ENCODE measurements around the gene SCGB1D1.

SCGB1D1 gene, protein sequence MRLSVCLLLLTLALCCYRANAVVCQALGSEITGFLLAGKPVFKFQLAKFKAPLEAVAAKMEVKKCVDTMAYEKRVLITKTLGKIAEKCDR

DNA sequence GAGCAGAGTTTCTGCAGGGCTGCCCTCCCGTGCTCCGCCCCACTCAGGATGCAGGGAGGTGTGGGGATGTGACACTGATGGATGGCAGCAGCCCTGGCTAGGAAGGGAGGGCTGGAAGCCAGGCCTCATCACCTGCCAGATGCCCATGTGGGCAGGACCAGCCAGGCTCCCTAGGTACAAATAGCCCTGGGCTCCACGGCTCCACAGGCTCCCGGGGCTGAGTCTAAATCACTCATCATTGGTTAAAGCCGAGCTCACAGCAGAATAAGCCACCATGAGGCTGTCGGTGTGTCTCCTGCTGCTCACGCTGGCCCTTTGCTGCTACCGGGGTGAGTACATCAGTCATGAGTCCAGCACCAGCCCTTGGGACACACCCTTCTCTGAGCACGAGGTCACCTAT, at the start of gene SCGB1D1:
Gene SCGB1D1 (plus strand): TSS at position 206 of the 400 bp plus-strand sequence. CDS start 69 bp downstream, at position 275.
- no peak for DNase-seq (ENCODE audit: low read depth)

- no peak for DNase-seq (ENCODE audit: low read depth)
Observed at GRCh38 chr11:62140304-62141110, 49.5 kb upstream of the SCGB1D1 start.

DNA sequence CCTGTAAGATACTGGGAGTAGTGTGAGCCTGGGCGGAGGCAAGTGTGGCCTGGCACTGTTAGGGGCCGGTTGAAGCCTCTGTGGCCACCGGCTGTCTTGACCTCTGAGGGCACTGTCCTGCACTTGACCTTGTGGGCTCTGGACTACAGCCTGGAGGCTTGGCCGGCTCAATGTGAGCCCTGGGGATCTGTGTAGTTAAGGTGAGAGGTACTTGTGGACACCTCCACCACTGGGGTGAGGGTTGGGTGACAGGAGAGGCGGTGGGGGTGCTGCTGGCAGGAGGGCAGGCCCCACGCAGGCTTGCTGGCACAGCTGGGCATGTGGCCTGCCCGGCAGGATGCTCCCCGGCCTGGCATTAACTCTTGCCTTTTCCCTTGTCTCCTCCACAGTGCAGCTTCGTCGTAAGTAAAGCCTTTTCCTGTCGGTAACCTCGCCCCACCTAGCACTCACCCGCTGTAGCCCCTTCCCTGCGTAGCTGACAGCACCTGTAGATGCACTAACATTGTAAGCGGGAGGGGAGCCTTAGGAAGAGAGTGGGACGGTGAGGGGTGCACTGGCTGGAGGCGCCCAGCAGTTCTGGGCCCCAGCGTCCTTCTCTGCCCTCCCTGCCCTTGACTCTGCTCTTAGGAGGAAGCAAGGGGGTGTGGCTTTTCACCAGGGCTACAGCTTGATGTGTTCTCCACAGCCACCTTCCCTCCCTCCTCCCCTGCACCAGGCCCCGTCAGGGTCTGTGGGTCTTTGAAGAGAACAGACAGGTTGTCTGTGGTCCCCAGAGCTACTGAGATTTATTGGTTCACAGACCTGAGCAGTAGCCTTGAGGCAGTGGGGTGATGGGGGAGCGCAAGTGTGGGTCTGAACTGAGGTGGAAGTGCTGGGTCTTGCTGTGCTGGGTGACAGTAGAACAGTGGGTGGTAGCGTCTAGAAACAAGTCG, 48.6 kb upstream of the SCGB1D1 start:
- no peak for DNase-seq (ENCODE audit: low read depth)

DNA sequence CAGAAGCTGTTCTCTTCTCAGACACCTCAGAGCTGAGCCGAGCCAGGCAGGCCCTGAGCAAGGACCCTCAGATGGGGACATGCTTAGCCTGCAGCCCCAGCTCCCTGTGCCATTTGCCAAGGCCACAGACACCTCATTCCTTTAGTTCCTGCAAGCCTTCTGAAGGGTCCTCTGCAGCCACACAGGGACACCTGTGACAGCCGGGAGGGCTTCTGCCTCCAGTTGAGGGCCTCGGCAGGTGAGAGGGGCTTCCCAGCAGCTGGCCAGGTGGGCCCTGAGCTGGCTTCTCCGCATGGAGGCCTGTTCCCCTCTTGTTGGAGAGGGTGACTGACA, 48.0 kb upstream of the SCGB1D1 start:
- DNase-seq (ENCODE audit: low read depth), result no peak

DNA sequence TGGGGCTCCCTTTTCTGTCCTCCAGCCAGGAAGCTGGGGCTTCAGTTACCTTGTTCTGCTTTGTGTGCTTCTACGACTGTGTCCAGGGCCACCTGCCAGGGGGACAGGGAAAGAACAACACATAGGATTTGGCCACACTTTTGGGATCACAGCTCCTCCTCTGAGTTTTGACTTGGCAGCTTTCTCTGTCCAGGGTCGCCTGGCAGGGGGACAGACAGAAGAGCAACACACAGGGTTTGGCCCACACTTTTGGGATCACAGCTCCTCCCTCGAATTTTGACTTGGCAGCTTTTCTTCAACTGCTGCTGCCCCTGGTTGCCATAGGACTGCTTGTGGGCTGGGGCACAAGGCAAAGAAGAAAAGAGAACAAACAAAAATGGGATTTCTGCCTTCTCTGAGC, 47.1 kb upstream of the SCGB1D1 start:
- no peak for DNase-seq (ENCODE audit: low read depth)

DNA sequence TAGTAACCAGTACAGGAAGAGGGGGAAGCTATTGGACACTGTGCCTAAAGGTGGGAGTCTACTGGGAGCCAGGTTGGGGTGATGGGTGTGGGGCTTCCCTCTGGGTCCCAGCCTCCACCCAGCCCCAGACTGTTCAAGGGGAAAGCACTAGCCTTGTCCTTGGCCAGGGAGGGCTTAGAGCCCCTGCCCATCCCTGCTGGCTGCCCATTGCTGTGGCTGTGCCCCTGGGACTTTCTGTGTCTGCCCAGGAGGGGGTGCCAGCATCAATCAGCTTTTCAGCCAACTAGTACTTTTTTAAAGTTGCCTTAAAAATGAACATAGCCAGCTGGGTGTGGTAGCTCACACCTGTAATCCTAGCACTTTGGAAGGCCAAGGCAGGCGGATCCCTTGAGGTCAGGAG, 46.3 kb upstream of the SCGB1D1 start:
- no peak for DNase-seq (ENCODE audit: low read depth)

DNA sequence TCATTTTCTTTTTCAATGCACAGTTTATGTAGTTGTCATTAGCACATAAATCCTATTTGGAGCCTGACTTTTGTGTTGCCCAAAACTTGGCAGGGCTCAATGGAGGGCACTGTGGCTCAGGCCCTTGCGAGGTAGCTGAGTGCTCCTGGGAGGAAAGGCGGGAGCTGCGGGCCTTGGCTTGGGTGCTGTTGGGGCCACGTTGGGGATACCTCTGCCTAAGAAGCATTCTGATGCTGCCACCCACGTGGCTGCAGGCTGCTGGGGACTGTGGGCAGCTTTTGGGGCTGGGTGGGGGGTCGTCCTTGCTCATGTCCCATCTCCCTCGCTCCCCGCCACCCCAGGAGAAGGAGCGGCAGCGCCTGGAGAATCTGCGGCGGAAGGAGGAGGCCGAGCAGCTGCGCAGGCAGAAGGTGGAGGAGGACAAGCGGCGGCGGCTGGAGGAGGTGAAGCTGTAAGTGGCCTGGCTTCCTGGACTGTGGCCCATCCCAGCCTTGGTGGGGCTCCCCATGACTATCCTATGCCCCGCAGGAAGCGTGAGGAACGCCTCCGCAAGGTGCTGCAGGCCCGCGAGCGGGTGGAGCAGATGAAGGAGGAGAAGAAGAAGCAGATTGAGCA, 45.3 kb upstream of the SCGB1D1 start:
- DNase-seq (ENCODE audit: low read depth), result no peak

DNA sequence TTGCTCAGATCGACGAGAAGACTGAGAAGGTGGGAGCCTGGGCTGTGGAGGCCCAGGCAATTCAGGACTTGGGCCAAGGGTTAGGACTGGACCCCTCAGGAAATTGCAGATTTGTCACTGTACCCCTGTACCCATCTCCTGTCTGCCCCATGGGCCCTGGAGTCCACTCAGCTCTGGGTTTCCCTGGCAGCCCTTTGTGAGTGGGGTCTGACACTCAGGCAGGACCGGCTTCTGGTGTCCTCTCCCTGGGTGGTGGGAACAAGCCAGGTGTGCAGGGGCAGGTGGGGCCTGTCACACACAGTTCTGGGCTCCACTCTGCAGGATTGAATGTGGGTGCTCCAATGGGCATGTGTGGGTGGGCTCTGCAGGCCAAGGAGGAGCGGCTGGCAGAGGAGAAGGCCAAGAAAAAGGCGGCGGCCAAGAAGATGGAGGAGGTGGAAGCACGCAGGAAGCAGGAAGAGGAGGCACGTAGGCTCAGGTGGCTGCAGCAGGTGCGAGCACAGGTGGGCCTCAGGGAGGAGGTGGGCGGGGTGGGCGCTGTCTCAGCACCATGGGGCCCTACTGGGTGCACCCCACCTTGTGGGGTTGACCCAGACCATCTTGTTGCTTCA, 44.6 kb upstream of the SCGB1D1 start:
- no peak for DNase-seq (ENCODE audit: low read depth)

DNA sequence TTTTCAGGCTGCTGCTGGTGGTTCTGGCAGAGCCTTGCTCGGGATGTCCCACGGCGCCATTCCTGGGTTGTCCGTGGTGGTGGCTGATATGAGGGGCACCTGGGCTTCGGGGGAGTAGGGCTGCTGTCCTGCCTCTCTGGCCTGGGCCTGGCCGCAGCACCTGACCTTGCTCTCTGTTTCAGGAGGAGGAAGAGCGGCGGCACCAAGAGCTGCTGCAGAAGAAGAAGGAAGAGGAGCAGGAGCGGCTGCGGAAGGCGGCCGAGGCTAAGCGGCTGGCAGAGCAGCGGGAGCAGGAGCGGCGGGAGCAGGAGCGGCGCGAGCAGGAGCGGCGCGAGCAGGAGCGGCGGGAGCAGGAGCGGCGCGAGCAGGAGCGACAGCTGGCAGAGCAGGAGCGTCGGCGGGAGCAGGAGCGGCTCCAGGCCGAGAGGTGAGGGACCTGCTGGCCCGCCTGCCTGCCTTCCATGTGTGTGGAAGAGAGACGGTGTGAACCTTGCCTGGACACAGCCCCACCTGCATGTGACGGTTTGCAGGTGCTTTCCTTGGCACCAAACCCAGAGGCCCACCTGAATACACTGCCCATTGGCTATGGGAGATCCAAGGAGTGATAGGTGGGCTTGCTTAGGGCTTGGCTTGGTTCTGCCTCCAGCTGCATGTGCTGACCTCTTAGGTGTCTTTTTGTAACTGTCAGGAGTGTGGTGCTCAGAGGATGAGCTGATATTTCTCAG, 43.4 kb upstream of the SCGB1D1 start:
- DNase-seq (ENCODE audit: low read depth), result no peak

DNA sequence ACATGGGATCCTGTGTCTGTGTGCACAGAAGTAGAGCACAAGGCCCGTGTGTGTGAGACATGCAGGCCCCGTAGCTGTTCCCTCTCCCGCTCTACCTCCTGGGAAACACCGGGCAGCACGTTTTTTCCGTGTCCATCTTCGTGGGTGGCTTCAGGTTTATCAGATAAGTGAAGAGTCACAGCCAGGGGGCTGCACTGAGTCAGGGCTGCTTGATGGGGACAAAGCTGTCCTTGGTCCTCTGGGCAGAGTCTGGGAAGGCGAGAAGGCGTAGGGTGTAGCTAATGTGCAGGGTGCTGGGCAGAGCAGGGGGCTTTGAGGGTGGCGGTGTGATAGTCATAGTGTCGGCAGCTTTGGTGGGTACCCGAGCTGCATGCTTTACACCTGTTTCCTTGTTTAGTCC, 42.5 kb upstream of the SCGB1D1 start:
- DNase-seq (ENCODE audit: low read depth), result no peak

DNA sequence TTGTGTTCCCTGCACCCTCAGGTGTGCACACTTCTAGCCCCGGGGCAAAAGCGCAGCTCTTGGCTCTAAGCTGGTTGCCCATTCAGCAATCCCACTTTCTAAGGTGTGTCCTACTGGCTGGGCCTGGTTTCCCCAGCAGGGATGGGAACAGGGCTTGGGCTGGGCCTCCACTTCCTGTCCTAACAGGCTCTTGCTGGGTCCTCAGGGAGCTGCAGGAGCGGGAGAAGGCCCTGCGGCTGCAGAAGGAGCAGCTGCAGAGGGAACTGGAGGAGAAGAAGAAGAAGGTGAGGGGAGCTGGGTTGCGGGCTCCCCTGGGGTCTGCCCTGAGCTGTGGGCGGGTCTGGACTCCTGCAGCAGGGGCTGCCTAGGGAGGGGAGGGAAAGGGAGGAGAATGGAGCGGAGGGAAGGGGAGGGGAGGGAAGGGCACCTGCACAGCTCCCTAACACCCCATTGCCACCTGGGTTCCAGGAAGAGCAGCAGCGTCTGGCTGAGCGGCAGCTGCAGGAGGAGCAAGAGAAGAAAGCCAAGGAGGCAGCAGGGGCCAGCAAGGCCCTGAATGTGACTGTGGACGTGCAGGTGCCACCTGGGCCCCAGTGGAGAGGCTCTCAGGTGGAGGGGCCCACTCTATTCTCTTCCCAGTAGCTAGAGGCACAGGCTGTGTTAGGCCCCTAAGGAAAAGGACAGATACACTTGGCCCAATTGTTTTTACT, 41.6 kb upstream of the SCGB1D1 start:
- no peak for DNase-seq (ENCODE audit: low read depth)

DNA sequence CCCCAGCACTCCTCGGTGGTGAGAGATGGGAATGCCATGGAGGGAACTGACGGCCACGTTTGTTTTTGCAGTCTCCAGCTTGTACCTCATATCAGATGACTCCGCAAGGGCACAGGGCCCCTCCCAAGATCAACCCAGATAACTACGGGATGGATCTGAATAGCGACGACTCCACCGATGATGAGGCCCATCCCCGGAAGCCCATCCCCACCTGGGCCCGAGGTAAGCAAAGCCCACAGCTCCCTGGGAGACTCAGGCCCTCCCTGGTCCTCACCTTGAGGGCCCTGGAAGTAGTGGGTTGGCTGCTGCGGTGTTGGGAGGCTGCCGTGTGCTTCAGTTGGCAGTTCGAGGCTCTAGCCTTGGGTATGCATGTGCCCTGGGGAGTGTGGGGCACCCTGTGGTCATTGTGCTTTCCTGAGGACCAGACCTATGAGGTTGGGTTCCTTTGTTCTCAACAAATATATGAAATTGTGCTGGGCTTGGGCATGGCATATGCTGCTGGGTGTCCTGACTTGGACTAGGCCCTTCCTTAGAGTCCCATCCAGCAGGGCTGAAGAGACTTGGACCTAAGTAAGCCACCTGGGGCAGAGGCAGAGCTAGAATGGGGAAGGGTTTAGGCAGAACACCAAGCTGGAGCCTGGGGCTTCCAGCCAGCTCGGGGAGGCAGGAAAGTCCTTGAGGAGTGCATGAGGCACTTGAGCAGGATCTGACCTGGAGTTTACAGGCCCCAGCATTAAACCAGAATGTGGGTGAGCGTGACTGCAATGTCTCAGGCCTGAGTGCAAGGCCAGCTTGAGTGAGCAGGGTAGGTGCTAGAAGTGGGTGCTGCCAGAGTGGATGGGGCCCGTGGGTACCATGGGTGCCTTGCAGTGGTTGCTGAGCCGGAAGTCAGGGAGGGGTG, 39.8 kb upstream of the SCGB1D1 start:
- DNase-seq (ENCODE audit: low read depth), result no peak

DNA sequence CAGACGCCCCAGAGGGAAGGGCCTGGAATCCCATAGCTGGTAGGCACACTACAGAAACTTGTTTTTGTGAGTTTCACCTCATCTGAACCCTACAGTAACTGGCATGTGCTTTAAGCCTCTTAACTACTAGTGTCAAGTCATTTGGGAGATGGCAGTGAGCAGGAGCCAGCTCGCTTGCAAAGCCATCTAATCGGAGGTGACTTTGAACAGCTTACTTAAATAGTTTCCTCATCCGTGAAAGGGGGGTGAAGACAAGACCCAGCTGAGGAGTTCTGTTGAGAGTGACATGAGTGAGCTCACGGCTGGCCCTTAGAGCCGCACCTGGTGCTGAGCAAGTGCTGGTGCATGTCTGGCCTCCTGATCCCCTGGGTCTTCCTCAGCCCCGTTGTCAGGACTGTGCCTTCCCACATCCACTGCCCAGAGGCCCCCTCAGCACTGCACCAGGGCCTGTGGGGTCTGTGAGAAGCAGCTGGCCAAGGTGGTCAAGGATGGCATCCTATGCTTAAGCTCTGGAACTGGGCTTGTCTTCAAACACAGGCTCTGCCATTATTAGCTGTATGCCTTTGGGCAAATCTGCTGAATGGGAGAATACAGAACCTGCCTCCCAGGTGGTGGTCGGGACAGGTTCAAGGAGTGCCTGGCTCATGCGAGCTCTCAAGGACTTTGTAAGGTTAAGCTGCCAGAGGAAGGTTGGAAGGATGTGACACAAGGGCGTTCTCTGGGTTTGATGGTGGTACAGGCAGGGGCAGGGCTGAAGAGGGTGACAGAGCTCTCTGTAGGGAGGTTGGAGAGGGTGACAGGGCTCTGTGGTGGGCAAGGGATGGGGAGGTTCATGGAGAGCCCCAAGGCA, 38.9 kb upstream of the SCGB1D1 start:
- no peak for DNase-seq (ENCODE audit: low read depth)

GRCh38 chr11:62151737-62152102, 38.3 kb upstream of the SCGB1D1 start:
- DNase-seq (ENCODE audit: low read depth), result no peak

GRCh38 chr11:62152245-62153086, 37.5 kb upstream of the SCGB1D1 start:
- DNase-seq (ENCODE audit: low read depth), result no peak

DNA sequence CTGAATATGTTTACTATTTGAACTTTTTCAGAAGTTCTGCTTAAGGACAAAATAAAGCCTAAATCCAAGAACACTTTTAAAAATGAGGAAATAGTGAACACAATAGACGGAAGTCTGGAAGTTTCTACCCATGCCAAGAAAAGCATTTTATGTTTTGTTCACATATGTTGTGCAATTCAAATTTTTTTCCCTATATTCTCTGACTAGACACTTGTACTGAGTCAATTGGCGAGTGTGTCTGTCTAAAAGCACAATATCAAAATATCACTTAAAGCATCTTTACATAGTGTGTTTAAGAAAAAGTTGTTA, 37.0 kb upstream of the SCGB1D1 start:
- no peak for DNase-seq (ENCODE audit: low read depth)

GRCh38 chr11:62153617-62154016, 36.4 kb upstream of the SCGB1D1 start:
- DNase-seq (ENCODE audit: low read depth), result no peak

DNA sequence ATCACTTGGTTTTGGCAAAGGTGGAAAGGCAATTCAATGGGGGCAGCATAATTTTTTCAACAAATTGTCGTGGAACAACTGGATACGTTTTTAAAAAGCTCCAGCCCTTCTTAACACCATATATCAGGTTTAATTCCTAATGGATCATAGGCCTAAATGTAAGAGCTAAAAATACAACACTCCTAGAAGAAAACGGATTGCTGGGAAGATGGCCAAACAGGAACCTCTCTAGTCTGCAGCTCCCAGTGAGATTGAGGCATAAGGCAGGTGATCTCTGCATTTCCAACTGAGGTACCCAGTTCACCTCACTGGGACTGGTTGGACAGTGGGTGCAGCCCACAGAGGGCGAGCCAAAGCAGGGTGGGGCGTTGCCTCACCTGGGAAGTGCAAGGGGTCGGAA, 32.4 kb upstream of the SCGB1D1 start:
- DNase-seq (ENCODE audit: low read depth), result no peak

Measured in stimulated activated CD4-positive, alpha-beta T cell treated with anti-CD3 and anti-CD28 coated beads, Interleukin-2, amount 100 ng/mL, for 4 hours (primary cell).